Epithelial cell of alveolus of lung (primary cell): Measurements from ENCODE around the gene TC2N. TPM values are rescaled to one million over a fixed set of nuclear protein-coding genes. Genes with fewer than 3 reads are reported as not detected.

Experiments used
- total RNA-seq: library from RNA; depleted of rRNA; stranded (reverse); fragments of >200 nt; gene quantifications from 2 replicates; pipeline ENCODE4 v1.2.1, GENCODE V29; 2015

The TC2N gene
- 0.24 and 0.26 TPM in 2 replicates for total RNA-seq

GRCh38 chr14:91867316-91867988 lies at the start of gene TC2N:
Gene TC2N, minus strand, starts transcription at chr14:91867536. Its CDS starts 53,767 bp downstream, at chr14:91813769.

DNA sequence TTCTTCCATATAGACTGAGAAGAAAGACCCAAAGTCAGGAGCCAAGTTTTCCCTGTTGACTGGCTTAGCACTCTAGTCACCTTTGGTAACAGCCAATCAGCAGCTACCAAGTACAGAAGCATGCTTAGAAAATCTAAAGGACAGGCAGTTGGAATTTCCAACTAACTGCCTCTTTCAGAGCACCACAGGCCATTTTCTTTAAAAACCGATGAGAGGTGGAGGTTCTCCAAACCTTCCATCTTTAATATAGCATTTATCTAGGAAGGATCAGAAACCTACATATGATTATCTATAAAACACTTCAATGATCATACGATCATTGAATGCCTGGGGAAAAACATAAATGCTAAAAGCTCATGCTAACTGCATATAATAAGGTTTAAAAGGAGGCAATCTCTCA lies 135.3 kb downstream of the TC2N start, which contains the start of gene CATSPERB:
Gene CATSPERB, minus strand, starts transcription at position 101 of the 400 bp plus-strand sequence. CDS start 2,607 bp downstream, outside the sequence.

Other genes with a start within 250 kb of the TC2N start
- gene CATSPERB, start 135.4 kb downstream of the TC2N start, total RNA-seq: not detected in 2 replicates
- gene FBLN5, start 80.2 kb upstream of the TC2N start, total RNA-seq: 49.3 and 149 TPM in 2 replicates
- 17.1 and 18.1 TPM in 2 replicates for gene TRIP11, start 172.5 kb upstream of the TC2N start, total RNA-seq
- 11.1 and 42.4 TPM in 2 replicates for gene ATXN3, start 239.0 kb upstream of the TC2N start, total RNA-seq